HG03575 (cell line): ENCODE data around the gene PDZD7.

Source experiments
- ATAC-seq: cut with Tn5 transposase; IDR thresholded peaks from one replicate; pipeline ENCODE4 v1.9.1; 2021; ENCODE audit not compliant: unreplicated experiment, insufficient number of reproducible peaks, low FRiP score; ENCODE audit errors: extremely low read depth

PDZD7 gene

GRCh38 chr10:101031128-101031795 is at the start of gene PDZD7, which contains the start of gene SFXN3:
Gene PDZD7 (minus strand): TSS chr10:101031129. CDS start chr10:101030219, 910 bp downstream.
Gene SFXN3 (plus strand): TSS chr10:101031234. CDS start chr10:101034695, 3,461 bp downstream.
- no peak for ATAC-seq

GRCh38 chr10:101079874-101080273 is 48.9 kb upstream of the PDZD7 start:
- ATAC-seq = no peak

DNA sequence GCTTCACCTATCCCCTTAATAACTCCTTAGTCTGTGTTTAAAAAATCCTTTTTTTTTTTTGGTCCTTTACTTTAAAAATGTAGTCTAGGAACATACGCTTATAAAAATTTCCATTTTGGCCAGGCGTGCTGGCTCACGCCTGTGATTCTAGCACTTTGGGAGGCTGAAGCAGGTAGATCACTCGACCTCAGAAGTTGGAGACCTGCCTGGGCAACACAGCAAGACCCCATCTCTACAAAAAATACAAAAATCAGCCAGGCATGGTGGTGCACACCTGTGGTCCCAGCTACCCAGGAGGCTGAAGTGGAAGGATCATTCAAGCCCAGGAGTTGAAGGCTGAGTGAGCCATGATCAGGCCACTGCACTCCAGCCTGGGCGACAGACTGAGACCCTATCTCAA is 45.7 kb upstream of the PDZD7 start:
- ATAC-seq = no peak

- no peak for ATAC-seq
Observed at GRCh38 chr10:101075775-101076174, 44.8 kb upstream of the PDZD7 start.

DNA sequence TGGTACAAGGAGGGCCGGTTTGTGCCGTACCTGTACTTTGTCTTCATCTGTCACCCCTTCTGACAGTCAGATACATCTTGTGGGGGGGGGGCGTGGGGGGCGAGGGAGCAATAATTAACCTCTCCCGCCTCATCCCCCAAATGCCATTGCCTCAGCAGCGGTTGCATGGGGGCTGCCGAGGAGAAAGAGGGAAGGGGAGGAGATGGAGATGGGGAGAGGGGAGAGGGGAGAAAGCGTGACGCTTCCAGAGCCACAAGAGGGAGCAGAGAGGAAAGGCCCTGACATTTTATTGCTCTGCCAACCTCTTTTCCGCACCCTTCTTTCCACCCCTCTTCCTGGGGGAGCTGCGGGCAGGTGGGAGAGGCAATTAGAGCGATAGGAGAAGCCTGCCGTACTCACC is 42.7 kb upstream of the PDZD7 start:
- ATAC-seq = no peak

GRCh38 chr10:101072923-101073322 is 42.0 kb upstream of the PDZD7 start:
- no peak for ATAC-seq

DNA sequence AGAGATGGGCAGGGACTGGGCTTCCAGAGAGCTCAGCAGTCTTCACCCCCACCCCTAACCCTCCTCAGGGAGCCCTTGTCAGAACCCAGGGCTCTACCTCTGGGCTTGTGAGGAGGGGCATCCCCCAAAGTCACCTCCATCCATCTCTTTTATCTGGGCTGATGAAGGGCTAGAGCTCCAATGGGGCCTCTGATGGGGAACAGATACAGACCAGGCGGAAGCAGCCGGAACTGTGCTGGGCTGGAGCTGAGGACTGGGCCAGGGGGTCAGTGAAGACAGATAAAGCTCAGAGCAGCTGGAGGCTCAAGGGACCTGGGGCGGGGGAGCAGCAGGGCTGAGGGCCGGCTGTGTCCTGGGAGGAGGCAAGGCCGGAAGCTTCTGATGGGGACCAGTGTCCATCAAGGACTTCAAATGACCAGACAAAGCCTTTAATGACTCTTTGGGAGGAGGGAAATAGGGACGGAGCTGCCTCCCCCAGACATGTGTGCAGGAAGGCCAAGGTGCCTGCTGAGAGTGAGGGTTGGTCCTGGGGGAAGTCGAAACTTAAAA is 41.0 kb upstream of the PDZD7 start:
- ATAC-seq = no peak

- ATAC-seq = no peak
Observed at GRCh38 chr10:101071267-101071884, 40.4 kb upstream of the PDZD7 start.

DNA sequence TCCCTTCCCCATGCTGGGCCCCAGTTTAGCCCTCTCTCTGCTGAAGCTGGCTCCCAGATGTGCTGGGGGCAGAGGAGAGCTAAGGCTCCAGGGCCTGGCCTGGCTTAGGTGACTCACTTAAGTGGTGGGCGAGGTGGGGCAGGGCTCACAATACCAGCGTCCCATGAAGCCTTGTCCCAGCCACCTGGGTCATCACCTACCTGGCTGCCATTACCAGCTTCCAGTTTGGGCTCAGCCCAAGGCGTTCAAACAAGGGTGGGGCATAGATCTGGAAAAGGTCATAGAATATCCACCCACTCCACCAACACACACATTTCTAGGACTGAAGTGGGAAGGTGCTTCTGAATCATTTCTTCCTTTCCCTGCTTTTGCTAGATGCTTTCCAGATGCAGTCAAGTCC is 39.2 kb upstream of the PDZD7 start:
- no peak for ATAC-seq

DNA sequence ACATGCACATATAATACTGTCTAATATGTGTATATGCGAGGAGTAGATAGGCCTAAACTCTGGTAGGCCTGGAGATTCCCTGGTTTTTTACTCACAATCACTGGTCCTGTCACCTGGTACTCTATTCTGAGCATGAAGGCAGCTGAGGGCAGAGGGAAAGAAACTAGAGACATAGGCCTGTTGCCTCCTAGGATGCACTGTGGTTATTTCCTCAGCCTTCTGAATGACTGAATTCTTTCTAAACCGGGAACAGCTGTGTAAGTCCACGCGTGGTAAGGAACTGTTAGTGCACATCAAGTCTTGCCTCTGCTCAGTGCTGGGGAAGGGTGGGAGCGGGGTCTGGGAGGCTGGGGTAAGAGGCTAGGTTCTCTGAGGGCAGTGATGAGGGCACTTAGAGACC is 38.5 kb upstream of the PDZD7 start:
- no peak for ATAC-seq

GRCh38 chr10:101067356-101068083 is 36.6 kb upstream of the PDZD7 start:
- no peak for ATAC-seq

GRCh38 chr10:101066896-101067355 is 36.0 kb upstream of the PDZD7 start:
- no peak for ATAC-seq

DNA sequence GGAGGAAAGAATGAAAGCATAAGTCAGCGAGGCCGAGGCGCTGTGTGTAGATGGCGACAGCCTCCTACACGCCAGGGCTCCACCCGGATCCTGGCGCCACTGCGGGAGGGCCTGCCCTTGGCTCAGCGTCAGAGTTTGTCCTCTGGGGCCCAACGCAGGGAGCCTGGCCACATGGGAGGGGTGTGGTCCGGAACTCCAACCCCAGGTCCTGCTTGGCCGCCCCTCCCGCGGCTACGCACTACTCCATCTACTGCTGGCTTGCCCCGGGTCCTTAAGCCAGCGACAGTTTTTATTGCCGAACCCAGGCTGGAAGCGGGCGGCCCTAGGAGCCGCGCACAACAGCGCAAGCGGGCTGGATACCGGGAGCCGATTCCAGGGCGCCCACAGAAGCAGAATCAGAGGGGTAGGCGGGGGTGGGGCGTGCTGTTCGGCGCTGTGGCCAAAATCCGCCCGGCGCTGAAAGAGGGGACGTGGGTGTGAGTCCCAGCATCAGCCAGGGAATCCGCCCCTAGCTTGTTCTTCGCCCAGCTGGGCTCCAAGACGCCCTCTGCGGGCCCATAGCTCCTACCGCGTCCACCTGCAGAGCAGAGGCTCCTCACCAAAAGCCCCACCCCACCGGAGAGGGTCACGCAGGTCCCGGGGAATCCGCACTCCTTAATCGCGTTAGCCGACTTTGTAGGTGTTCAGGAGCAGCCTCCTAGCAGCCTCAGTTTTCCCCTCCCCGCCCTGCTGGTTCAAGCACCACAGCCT is 35.4 kb upstream of the PDZD7 start:
- ATAC-seq = no peak

- ATAC-seq = no peak
Observed at GRCh38 chr10:101065481-101066145, 34.7 kb upstream of the PDZD7 start.

DNA sequence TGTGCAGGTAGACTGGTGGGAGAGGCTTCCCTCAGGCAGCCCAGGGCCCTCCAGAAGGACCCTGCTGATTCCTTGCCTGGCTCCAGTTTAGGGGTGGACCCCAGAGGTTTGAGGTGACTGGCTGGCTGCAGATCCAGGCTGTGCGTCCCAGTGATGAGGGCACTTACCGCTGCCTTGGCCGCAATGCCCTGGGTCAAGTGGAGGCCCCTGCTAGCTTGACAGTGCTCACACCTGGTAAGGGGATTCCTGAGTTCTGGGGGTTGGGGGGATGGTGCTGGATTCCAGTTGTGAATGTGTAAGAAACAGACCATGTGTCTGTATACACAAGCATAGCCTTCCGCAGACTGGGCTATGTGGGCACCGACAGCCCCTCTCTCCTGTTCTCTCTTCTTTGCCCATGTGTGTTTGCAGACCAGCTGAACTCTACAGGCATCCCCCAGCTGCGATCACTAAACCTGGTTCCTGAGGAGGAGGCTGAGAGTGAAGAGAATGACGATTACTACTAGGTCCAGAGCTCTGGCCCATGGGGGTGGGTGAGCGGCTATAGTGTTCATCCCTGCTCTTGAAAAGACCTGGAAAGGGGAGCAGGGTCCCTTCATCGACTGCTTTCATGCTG is 33.6 kb upstream of the PDZD7 start:
- no peak for ATAC-seq

- no peak for ATAC-seq
Observed at GRCh38 chr10:101063548-101064414, 32.9 kb upstream of the PDZD7 start.

GRCh38 chr10:101063050-101063525 is 32.2 kb upstream of the PDZD7 start:
- ATAC-seq = no peak
